NCI-H2081 treated with DMSO at 0.1 percent for 48 hours (cell line): ENCODE data around the gene TMEM258.

Experiments used
- DNase-seq: peaks from one replicate; lab custom pipeline; 2025; lab: John Stamatoyannopoulos, UW

Gene TMEM258

GRCh38 chr11:61792310-61793082 lies at the start of gene TMEM258, which contains the start of gene FEN1:
TMEM258 (minus strand) TSS chr11:61792599; CDS start chr11:61792558, 41 bp downstream.
FEN1 (plus strand) TSS chr11:61792911; CDS start chr11:61795362, 2,451 bp downstream.
- peak; percentile 88 for DNase-seq

- no peak for DNase-seq
These were observed 49.5 kb upstream of the TMEM258 start for GRCh38 chr11:61841636-61842527.

- no peak for DNase-seq
These were observed 48.0 kb upstream of the TMEM258 start for GRCh38 chr11:61840371-61840770.

GRCh38 chr11:61839742-61840141 lies 47.3 kb upstream of the TMEM258 start:
- no peak for DNase-seq

GRCh38 chr11:61838921-61839320 lies 46.5 kb upstream of the TMEM258 start:
- DNase-seq, result no peak

- no peak for DNase-seq
These were observed 46.1 kb upstream of the TMEM258 start for GRCh38 chr11:61838501-61838900.

GRCh38 chr11:61837411-61838005 lies 45.1 kb upstream of the TMEM258 start:
- no peak for DNase-seq

- DNase-seq, result no peak
These were observed 43.8 kb upstream of the TMEM258 start for GRCh38 chr11:61836193-61836592.

GRCh38 chr11:61834278-61835048 lies 42.1 kb upstream of the TMEM258 start:
- peak; percentile 29 for DNase-seq

- DNase-seq, result no peak
These were observed 41.5 kb upstream of the TMEM258 start for GRCh38 chr11:61833926-61834277.

- DNase-seq, result no peak
These were observed 41.1 kb upstream of the TMEM258 start for GRCh38 chr11:61833471-61833870.

GRCh38 chr11:61832754-61833153 lies 40.4 kb upstream of the TMEM258 start:
- no peak for DNase-seq

GRCh38 chr11:61832207-61832606 lies 39.8 kb upstream of the TMEM258 start:
- no peak for DNase-seq

GRCh38 chr11:61830237-61831105 lies 38.1 kb upstream of the TMEM258 start:
- DNase-seq, result no peak

- no peak for DNase-seq
These were observed 37.4 kb upstream of the TMEM258 start for GRCh38 chr11:61829806-61830205.

GRCh38 chr11:61828629-61829407 lies 36.4 kb upstream of the TMEM258 start:
- DNase-seq, result no peak

- no peak for DNase-seq
These were observed 35.9 kb upstream of the TMEM258 start for GRCh38 chr11:61828379-61828628.

- peak; percentile 86 for DNase-seq
These were observed 35.4 kb upstream of the TMEM258 start, which contains the start of gene FADS2 for GRCh38 chr11:61827571-61828378. FADS2 (plus strand) TSS chr11:61828300; CDS start chr11:61828391, 91 bp downstream.

- DNase-seq, result no peak
These were observed 34.7 kb upstream of the TMEM258 start for GRCh38 chr11:61826930-61827570.
